NOMO-1 treated with dmso at 0.1 percent for 144 hours (cell line): Measurements from ENCODE around the gene TRAPPC11.
A peak's percentile ranks its signal among the peaks of the same experiment; 100 is the strongest.

Source experiments
- DNase-seq: peaks from one replicate; lab custom pipeline; 2025; ENCODE audit not compliant: unreplicated experiment; lab: John Stamatoyannopoulos, UW

TRAPPC11 gene

DNA sequence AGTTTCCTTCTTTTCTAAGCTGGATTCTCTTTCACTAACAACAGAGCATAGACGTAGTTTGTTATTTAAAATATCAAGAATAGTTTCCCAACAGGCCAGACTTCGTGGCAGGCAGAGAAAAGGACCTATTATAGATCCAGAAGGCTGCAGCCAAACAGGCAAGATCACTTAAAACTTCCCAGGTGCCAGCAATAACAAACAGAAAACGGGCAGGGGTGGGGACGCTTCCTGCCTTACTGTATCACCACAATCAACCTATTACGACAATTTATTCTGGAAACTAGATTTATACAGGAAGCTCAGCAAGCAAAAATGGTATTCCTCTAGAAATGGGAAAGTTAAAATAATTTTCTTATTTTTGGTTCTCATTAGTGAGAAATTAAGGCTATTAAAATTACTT, 22.2 kb upstream of the TRAPPC11 start:
- no peak for DNase-seq

DNA sequence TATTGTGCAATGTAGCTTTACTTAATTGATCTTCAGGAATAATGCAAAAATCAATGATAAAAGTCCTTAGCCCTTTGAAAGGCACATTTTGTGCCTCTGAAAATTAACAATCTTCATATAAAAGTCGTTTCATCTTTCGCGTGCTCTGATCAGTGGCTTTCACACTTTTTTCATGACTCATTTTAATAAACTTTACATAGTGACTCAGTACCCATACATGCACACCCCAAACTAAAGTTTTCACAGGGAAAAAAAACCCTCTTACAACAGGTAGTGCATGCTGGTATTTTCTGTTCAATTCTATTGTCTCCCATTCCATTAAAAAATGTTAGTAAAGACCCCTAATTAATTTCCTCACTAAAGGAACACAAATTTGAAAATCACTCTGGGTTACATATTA, 21.6 kb upstream of the TRAPPC11 start:
- DNase-seq, result no peak

DNA sequence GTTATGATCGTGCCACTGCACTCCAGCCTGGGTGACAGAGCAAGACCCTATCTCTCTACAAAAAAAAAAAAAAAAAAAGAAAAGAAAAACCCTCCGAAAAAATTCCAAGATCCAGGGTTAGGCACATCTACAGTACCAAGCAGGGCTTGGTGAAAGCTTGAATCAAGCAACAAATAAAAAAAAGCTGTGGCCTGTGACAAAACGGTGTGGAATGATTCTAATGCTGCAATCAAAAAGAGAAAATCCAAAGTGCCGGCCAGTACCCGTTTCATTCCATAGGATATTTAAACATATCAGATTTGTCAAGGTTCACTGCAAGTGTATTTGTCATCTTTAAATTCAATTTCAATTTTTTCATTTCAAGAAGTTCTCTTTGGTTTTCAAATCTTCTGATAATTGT, 20.7 kb upstream of the TRAPPC11 start:
- DNase-seq, result no peak

DNA sequence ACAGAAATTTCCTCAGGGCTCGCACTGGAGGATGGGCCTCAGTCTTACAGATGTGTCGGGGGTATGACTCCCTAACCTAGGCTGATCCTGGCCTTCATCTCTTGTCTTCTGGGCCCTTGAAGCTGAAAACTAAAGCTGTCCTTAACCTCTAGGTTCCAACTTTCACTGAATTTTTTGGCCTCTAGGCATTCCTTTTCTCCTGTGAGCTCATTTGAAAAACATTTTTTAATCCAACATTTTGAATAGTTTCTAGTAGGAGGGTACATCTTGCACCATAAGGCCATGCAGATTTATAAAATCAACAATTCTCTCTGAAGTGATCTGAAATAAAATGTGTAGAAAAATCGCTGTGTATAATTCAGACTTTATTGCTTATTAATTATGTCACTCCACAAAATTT, 19.8 kb upstream of the TRAPPC11 start:
- DNase-seq, result no peak

DNA sequence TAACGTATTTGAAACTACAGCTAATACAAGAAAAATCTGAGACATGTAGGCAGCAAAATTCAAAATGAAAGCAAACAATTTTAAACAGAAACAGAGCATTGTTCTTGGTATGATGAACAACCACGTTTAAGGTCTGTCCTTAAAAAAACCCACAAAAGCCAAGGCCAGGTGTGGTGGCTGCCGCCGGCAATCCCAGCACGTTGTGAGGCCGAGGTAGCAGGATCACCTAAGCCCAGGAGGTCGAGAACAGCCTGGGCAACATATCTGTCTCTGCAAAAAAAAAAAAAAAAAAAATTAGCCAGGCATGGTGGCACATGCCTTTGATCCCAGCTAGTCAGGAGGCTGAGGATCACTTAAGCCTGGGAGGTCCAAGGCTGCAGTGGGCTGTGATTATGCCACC, 13.8 kb upstream of the TRAPPC11 start:
- no peak for DNase-seq

DNA sequence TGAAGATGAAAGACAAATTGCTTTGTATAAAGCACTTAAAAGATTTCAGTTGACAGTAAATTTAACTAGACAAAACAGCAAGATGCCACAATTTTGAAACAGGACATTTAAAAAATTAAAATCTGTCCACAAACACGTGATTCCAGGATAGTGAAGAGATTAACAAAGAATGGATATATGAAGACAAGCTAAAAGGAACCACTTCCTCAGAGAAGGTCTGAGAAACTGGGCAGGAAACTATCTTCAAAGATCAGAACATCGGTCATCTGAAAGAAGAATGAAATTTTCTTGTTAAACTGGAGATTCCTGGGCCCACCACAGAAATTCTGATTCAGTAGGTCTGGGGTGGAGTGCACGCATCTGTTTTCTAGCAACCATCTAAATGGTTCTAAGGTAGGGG, 1.5 kb upstream of the TRAPPC11 start:
- DNase-seq, result no peak

DNA sequence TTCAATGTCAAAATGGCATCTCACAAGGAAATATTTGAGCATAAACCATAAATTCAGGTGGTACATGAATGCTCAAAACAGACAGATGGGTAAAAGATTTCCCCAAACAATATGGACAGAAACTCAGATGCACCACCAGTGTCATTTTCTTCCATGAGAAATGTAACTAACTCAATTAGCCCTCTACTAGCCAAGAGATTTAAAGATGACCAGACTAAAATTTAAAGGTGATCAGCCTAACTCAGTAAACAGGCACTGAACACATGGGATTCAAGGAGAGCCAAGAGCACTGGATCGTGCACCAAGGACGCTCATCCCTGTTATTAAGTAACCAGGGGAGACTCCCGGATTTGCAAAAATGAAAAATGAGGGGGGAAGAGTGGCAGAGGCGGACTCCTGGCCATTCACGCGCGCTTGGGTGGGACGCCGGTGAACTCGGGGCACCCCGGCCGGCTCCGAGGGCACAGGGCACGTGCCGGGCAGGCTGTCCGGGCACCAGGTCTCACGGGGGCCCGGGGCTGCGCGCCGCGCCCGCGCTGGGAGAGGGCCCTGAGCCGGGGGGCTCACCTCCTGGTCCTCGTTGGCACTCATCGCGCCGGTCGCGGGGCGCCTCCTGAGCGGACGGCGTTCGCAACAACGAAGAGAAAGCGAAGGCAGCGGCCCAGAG, 598 bp upstream of the TRAPPC11 start:
- no peak for DNase-seq

DNA sequence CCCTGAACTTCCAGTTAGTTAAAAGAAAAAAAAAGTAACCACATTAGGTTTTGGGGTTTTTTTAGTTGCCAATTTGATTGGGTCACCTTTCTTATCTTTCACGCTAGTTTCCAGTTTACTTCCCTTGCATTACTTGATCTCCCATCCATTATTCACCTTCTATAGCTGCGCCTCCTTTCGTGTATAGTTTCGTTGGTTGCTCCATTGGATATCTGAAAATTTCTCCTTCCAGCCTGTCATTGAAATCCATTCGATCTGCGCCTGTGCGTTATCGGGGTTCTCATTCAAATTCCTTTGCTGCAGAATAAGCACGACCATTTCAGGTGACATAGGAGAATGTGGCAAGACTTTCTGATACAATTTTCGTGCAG, 764 bp downstream of the TRAPPC11 start:
- no peak for DNase-seq

DNA sequence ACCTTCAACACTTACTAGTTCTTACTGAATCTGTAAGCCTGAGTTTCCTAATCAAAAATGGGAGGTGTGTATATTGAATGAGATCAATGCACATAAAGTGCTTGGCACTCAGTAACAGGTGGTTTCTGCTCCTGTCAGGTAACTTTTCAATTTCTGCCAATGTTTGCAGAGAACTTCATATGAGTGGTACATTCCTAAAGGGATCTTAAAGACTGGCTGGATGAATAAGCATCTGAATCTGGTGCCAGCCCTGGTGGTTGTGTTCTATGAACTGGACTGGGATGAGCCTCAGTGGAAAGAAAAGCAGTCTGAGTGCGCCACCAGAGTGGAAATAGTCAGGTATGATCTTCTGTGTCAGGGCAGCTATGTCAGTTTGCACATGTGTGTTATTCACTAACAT, 7.0 kb downstream of the TRAPPC11 start:
- DNase-seq, result no peak

DNA sequence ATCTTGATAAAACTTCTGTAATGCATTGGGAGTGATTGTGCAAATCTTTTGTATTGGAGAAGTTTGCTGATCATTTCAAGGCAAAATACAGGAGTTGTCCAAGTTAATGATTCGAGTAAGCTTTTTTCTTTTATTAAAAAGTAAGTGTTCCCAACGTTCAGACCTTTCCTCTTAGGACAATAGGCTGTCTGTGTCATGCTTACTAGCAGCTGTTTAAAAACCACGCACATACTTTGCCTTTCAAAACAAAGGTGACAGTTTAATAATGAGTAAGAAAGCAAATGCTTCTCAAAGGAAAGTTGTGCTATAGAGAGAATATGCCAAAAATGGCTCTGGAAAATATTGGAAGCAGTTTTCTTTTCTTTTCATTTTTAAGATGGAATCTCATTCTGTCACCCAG, 11.2 kb downstream of the TRAPPC11 start:
- DNase-seq, result no peak

DNA sequence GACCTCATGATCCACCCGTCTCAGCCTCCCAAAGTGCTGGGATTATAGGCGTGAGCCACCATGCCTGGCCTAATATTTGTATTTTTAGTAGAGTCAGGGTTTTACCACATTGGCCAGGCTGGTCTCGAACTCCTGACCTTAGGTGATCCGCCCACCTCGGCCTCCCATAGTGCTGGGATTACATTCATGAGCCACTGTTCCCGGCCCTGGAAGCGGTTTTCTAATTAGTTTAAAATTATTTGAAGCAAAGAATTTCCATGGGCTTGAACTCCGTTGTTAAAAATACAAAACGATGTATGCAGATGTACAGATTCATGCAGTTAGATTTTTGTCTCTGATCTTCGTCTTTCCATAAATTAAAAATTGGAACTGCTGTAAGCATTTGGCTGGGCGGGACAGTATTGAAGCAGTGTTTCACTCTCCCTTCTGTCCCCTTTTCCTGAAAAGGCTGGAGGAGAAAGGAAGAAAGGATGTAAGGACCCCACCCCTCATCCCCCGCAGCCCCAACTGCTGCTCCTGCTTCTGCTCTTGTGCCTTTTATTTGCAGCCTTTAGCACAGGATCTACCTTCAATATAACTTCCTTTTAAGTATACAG, 12.0 kb downstream of the TRAPPC11 start:
- DNase-seq, result no peak

DNA sequence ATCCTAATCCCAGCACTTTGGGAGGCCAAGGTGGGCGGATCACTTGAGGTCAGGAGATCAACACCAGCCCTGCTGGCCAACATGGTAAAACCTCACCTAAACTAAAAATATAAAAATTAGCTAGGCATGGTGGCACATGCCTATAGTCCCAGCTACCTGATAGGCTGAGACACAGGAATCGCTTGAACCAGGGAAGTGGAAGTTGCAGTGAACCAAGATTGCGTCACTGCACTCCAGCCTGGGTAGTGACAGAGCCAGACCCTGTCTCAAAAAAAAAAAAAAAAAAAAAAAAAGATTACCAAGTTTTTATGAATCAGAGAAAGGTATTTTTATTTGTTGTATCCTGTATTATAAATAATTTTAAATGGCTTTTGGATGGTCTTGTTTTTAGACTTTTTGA, 15.1 kb downstream of the TRAPPC11 start:
- DNase-seq, result peak; percentile 4

DNA sequence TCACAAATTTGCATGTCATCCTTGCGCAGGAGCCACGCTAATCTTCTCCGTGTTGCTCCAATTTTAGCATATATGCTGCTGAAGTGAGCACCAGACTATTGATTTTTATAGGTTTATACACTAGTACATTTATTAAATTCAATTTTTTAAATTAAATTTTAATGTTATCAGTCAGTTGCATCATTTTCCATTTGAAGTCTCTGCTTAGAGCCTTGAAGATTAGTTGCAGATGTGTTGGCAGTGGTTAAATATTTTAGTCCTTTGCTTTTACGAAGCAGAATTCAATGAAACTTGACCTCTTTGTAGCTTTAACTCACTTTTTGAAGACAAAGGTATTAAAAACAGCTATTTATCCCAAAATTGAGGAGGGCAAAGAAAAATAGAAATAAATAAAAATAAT, 16.5 kb downstream of the TRAPPC11 start:
- DNase-seq, result no peak

DNA sequence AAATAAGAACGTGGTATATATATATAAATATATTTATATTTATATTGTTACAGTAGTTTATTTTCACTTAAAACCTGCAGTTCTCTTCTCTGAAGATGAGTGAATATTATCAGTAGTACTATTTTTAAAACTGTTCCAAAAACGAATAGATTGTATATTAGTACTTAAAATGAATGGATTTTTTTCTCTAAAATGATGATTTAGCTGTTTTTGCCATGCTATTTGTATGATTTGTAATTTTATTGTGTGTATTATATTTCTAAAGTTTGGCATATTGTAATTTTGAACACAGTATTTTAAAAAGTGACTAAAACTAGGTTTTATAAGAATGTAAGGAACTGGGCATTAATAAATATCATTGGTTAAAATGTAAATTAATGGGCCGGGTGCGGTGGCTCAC, 22.0 kb downstream of the TRAPPC11 start:
- DNase-seq, result no peak

DNA sequence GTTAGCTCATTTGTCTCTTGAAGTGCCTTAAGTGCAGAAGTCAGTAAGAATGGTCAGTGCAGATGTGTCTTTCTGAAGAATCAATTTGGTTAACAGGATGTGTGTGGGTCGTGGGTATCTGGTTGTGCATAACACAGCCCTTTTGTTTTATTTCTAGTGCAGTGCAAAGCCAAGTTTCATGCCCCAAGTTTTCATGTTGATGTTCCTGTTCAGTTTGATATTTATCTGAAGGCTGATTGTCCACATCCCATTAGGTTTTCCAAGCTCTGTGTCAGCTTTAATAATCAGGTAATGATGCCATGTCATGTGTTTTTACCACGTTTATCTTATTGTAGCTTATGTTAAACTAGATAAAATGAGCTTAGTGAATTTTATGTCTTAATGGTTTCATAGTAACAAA, 27.4 kb downstream of the TRAPPC11 start:
- DNase-seq, result no peak

DNA sequence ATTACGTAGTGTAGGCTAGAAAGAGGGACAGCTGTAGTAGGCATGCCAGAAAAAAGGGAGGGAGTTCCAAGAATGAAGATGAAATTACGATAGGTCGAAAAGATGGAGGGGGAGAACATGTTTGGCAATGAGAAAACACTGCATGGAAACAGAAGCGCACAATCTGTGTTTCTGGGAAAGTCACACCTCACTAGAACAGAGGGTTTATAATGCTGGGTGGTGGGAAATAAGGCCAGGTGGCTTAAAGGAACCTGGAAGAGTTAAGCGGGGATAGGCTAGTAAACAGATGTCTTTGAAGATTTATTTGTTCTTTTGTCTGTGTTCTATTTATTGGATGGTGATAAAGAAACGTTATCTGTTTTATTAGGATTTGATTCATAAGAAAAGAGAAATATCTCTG, 29.1 kb downstream of the TRAPPC11 start:
- DNase-seq, result no peak

DNA sequence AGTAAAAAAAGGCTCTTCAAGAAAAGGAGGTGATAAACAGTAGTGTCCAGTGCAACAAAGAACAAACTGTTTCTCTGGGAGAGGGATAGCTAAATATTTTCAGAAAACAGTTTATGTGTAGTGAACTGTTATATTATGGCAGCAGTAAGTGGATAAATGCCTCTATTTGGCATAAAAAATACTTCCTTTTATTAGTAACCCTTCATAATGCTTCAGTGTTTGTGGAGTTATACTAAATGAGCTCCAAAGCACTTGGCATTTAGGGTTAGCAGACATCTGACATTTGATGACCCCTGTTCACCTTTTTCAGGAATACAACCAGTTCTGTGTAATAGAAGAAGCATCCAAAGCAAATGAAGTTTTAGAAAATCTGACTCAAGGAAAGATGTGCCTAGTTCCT, 31.9 kb downstream of the TRAPPC11 start:
- no peak for DNase-seq

DNA sequence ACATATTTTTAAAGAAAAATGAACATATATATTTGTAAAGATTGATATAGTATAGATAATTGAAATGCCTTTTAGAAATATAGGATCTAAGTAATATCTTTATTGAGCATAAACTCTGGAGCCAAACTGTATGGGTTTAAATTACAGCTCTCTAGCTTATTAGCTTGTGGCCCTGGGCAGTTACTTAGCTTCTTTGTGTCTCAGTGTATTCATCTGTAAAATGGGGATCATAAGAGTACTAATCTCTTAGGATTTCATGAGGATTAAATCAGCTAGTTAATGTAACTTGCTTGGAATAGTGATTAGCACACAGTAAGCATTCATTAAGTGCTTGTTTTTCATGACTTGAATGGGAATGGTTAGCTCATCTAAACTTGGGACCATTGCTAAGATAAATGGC, 32.8 kb downstream of the TRAPPC11 start:
- DNase-seq, result no peak

DNA sequence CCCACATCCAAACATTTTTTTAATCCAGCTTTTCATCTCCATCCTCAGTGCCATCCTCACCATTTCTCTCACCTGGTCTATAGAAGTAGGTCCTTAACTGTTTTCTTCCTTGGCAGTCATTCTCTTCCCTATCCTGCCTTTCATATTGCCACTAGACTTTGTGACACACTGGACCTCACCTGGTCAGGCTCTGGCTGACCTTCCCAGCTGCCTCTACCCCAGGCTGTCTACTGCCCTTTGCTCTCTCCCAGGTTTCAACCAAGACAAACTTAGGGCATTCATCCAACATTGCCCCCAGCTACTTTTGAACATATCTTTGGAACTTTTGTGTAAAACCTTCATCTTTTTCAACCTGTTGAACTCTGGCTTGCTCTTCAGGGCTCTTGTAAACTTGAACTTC, 39.8 kb downstream of the TRAPPC11 start:
- no peak for DNase-seq

DNA sequence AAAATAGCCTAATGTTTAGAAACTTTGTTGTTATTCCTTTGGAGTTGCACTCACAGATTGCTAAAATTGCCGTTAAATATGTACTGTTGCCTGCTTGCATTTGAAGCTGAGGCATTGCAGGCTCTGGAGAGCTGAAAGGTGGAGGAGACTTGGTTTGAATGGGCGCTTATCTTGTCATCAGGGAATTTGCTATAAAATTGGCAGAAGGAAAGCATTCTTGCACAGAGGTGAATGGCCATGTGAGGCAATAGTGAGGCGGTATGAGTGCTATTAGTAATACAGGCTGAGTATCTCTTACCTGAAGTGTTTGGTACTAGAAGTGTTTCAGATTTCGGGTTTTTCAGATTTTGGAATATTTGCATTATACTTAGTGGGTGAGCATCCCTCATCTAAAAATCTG, 41.3 kb downstream of the TRAPPC11 start:
- DNase-seq, result no peak

DNA sequence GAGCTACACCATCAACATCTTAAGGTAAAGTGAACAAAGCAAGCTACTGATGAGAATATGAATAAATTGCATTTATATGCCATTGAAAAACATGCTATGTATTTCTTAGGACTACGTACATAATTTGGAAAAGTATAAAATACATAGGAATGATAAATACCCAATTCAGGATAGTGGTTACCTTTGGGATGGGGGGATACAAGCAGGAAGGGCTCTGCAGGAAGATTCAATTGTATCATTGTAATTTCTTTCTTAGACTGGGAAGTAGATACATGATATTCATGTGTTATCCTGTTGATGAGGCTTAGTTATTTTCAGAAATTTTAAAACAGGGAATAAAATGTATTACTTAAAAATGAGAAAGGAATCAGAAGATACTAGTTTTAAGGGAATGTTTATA, 43.4 kb downstream of the TRAPPC11 start:
- DNase-seq, result no peak

DNA sequence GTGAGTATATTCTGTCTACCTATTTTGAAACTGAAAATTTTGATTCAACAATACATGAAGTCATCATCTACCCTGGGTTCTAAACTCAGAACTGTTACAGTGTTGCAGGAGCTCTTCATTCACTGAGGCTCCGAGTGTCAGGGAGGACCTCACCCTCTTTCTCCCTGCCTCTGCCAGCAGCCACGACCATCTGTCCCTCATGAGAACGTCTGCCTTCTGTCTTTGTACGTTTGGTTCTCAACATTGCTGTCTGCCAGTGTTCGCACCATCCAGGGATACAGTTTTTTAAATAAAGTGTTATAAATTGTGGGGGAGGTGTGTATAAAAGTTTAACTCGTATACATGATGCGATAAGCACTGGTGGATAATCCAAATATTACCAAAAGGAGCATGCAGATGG, 55.5 kb downstream of the TRAPPC11 start:
- no peak for DNase-seq

DNA sequence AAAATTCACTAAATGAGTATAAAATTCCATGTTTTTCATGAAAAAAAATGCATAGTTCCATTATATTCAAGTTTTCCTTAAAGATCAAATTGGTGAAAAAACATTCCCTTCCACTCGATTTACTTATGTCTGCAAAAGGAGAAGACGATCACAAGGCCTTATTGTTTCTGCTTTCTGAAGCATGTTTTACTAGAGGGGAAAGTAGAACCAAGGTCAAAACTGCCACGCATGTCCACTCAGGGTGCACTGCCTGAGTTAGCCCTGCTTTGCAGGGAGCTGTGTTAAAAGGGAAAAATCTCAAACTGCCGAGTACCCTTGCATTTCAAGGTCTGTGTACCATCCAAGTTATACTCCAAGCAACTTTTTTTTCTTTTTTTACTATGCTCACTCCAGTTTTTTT, 57.2 kb downstream of the TRAPPC11 start:
- no peak for DNase-seq
